Measurements from ENCODE around the gene BTBD9.
"Not testable (repeated sequence)": the region's sequence is repeated elsewhere in the genome, so short reads cannot be mapped to it uniquely, and the experiment has no call there.

BTBD9 gene

GRCh38 chr6:38349221-38349620 lies 290.5 kb downstream of the BTBD9 start:
- no peak for DNase-seq (ENCODE audit: low read depth in 2 of 3, low spot score in 2 of 3)

- no peak for DNase-seq (ENCODE audit: low read depth in 2 of 3, low spot score in 2 of 3)
These were observed 291.4 kb downstream of the BTBD9 start for GRCh38 chr6:38348371-38348770.

- DNase-seq (ENCODE audit: low read depth in 2 of 3, low spot score in 2 of 3): not testable (repeated sequence)
These were observed 291.9 kb downstream of the BTBD9 start for GRCh38 chr6:38347829-38348228.

- no peak for DNase-seq (ENCODE audit: low read depth in 2 of 3, low spot score in 2 of 3)
These were observed 293.2 kb downstream of the BTBD9 start for GRCh38 chr6:38346291-38347079.

GRCh38 chr6:38345586-38345985 lies 294.1 kb downstream of the BTBD9 start:
- DNase-seq (ENCODE audit: low read depth in 2 of 3, low spot score in 2 of 3): no peak

GRCh38 chr6:38341496-38341895 lies 298.2 kb downstream of the BTBD9 start:
- DNase-seq (ENCODE audit: low read depth in 2 of 3, low spot score in 2 of 3): no peak

- no peak for DNase-seq (ENCODE audit: low read depth in 2 of 3, low spot score in 2 of 3)
These were observed 299.8 kb downstream of the BTBD9 start for GRCh38 chr6:38339914-38340313.

GRCh38 chr6:38337819-38338465 lies 301.8 kb downstream of the BTBD9 start:
- DNase-seq (ENCODE audit: low read depth in 2 of 3, low spot score in 2 of 3): no peak

- DNase-seq (ENCODE audit: low read depth in 2 of 3, low spot score in 2 of 3): no peak
These were observed 302.8 kb downstream of the BTBD9 start for GRCh38 chr6:38336922-38337321.

GRCh38 chr6:38326837-38327236 lies 312.9 kb downstream of the BTBD9 start:
- no peak for DNase-seq (ENCODE audit: low read depth in 2 of 3, low spot score in 2 of 3)

GRCh38 chr6:38323216-38323615 lies 316.5 kb downstream of the BTBD9 start:
- DNase-seq (ENCODE audit: low read depth in 2 of 3, low spot score in 2 of 3): no peak

GRCh38 chr6:38322138-38322537 lies 317.6 kb downstream of the BTBD9 start:
- DNase-seq (ENCODE audit: low read depth in 2 of 3, low spot score in 2 of 3): no peak

- DNase-seq (ENCODE audit: low read depth in 2 of 3, low spot score in 2 of 3): no peak
These were observed 318.9 kb downstream of the BTBD9 start for GRCh38 chr6:38320843-38321242.

- DNase-seq (ENCODE audit: low read depth in 2 of 3, low spot score in 2 of 3): no peak
These were observed 319.4 kb downstream of the BTBD9 start for GRCh38 chr6:38320358-38320757.

- no peak for DNase-seq (ENCODE audit: low read depth in 2 of 3, low spot score in 2 of 3)
These were observed 320.2 kb downstream of the BTBD9 start for GRCh38 chr6:38319256-38320212.

GRCh38 chr6:38316099-38316868 lies 323.4 kb downstream of the BTBD9 start:
- DNase-seq (ENCODE audit: low read depth in 2 of 3, low spot score in 2 of 3): no peak

- no peak for DNase-seq (ENCODE audit: low read depth in 2 of 3, low spot score in 2 of 3)
These were observed 328.5 kb downstream of the BTBD9 start for GRCh38 chr6:38311201-38311600.

GRCh38 chr6:38310061-38310460 lies 329.7 kb downstream of the BTBD9 start:
- no peak for DNase-seq (ENCODE audit: low read depth in 2 of 3, low spot score in 2 of 3)

GRCh38 chr6:38307740-38308139 lies 332.0 kb downstream of the BTBD9 start:
- DNase-seq (ENCODE audit: low read depth in 2 of 3, low spot score in 2 of 3): no peak

GRCh38 chr6:38306931-38307330 lies 332.8 kb downstream of the BTBD9 start:
- no peak for DNase-seq (ENCODE audit: low read depth in 2 of 3, low spot score in 2 of 3)

Measured in activated CD8-positive, alpha-beta memory T cell treated with anti-CD3 and anti-CD28 coated beads for 48 hours (primary cell).